ENCODE data around the gene LRMDA.
A peak's percentile ranks its signal among the peaks of the same experiment; 100 is the strongest.

Gene LRMDA

GRCh38 chr10:75648351-75648750, 216.9 kb downstream of the LRMDA start:
- Mint-ChIP-seq H3K27ac (peak overlapping the region; percentile 31), H3K9me3 (peaks cover 7% of the 10 kb centered on the region), H3K4me1 (peaks cover 94% of the 10 kb centered on the region), H3K27me3 (ENCODE audit: low read depth, poor library complexity) (peaks cover 4% of the 10 kb centered on the region), H3K36me3 (ENCODE audit: low read depth) (peaks cover 11% of the 10 kb centered on the region), H3K4me3 (no peak overlapping the region)
- TF ChIP-seq CTCF (IDR thresholded peaks at IDR 0.05): no peak
- DNase-seq: no peak

DNA sequence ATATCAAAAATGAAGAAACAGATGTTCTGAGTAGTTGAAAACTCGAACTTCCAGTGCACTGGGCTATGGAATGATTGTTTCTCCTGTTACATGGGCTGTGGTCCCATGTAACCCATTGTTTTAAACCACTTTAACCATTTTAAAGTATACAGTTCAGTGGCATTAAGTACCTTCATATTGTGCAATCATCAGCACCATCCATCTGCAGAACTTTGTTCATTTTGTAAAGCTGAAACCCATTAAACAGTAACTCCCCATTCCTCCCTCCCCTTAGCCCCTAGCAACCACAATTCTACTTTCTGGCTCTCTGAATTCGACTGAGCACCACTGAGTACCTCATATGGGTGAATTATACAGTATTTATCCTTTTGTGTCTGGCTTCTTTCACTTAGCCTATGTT, 217.4 kb downstream of the LRMDA start:
- H3K4me1 Mint-ChIP-seq: peaks cover 94% of the 10 kb centered on the region
- H3K27me3 Mint-ChIP-seq (ENCODE audit: low read depth, poor library complexity): peaks cover 4% of the 10 kb centered on the region
- peaks cover 7% of the 10 kb centered on the region for H3K9me3 Mint-ChIP-seq
- H3K27ac Mint-ChIP-seq: no peak overlapping the region
- TF ChIP-seq CTCF (IDR thresholded peaks at IDR 0.05): no peak
- peaks cover 11% of the 10 kb centered on the region for H3K36me3 Mint-ChIP-seq (ENCODE audit: low read depth)
- no peak for DNase-seq
- H3K4me3 Mint-ChIP-seq: no peak overlapping the region

DNA sequence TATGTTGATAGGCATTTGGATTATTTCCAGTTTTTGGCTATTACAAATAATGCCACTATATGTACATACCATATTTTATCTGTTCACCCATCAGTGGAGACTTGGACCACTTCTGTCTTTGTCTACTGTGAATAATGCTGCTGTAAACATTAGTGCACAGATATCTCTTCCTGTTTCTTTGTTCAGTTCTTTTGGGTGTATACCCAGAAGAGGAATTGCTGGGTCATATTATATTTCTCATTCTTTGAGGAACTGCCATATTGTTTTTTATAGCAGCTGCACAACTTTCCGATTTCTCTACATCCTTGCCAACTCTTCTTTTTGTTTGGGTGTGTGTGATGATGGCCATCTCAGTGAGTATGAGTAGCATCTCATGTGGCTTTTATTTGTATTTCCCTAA, 218.0 kb downstream of the LRMDA start:
- Mint-ChIP-seq H3K4me3 (no peak overlapping the region), H3K4me1 (peaks cover 92% of the 10 kb centered on the region), H3K9me3 (peaks cover 7% of the 10 kb centered on the region), H3K36me3 (ENCODE audit: low read depth) (peaks cover 14% of the 10 kb centered on the region), H3K27me3 (ENCODE audit: low read depth, poor library complexity) (peaks cover 4% of the 10 kb centered on the region), H3K27ac (no peak overlapping the region)
- no peak for DNase-seq
- no peak for TF ChIP-seq CTCF (IDR thresholded peaks at IDR 0.05)

- Mint-ChIP-seq H3K4me3 (peak overlapping the region; percentile 25), H3K27ac (peak overlapping the region; percentile 88), H3K27me3 (ENCODE audit: low read depth, poor library complexity) (peaks cover 4% of the 10 kb centered on the region), H3K36me3 (ENCODE audit: low read depth) (peaks cover 18% of the 10 kb centered on the region), H3K9me3 (peaks cover 7% of the 10 kb centered on the region), H3K4me1 (peaks cover 87% of the 10 kb centered on the region)
- no peak for TF ChIP-seq CTCF (IDR thresholded peaks at IDR 0.05)
- DNase-seq: peak; percentile 29
These were observed 219.2 kb downstream of the LRMDA start for GRCh38 chr10:75650648-75651047.

- Mint-ChIP-seq H3K9me3 (peaks cover 10% of the 10 kb centered on the region), H3K4me1 (peaks cover 87% of the 10 kb centered on the region), H3K36me3 (ENCODE audit: low read depth) (peaks cover 18% of the 10 kb centered on the region), H3K27ac (peak overlapping the region; percentile 88), H3K4me3 (no peak overlapping the region), H3K27me3 (ENCODE audit: low read depth, poor library complexity) (peaks cover 4% of the 10 kb centered on the region)
- peak; percentile 10 for TF ChIP-seq CTCF (IDR thresholded peaks at IDR 0.05)
- DNase-seq: no peak
These were observed 220.0 kb downstream of the LRMDA start for GRCh38 chr10:75651417-75651816.

- DNase-seq: no peak
- H3K27ac Mint-ChIP-seq: no peak overlapping the region
- peaks cover 4% of the 10 kb centered on the region for H3K27me3 Mint-ChIP-seq (ENCODE audit: low read depth, poor library complexity)
- H3K4me1 Mint-ChIP-seq: peaks cover 87% of the 10 kb centered on the region
- no peak for TF ChIP-seq CTCF (IDR thresholded peaks at IDR 0.05)
- H3K9me3 Mint-ChIP-seq: peaks cover 10% of the 10 kb centered on the region
- no peak overlapping the region for H3K4me3 Mint-ChIP-seq
- peaks cover 18% of the 10 kb centered on the region for H3K36me3 Mint-ChIP-seq (ENCODE audit: low read depth)
These were observed 220.8 kb downstream of the LRMDA start for GRCh38 chr10:75652146-75652740.

All from nephron progenitor cell (in vitro differentiated cells).